Measurements from ENCODE around the gene JMJD7.

The JMJD7 gene

DNA sequence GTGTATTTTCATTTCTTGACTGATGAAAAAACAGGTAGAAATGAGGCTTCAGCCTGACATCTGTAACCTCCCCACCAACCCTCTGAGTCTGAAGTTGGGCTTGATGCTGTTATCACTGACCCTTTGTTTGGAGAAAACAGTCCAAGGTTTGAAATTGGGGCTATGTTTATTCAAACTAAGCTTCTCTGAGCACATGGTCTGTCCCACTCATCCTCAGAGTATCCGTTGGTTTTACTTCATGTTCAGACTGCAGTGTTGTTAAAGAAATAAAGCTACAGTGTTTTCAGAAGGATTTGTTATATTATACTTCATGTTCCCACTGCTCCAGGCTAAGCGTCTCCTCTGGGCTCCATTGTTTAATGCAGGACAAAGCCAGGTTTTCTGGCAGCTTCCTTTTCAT, 47.6 kb upstream of the JMJD7 start:
- peak overlapping the region; percentile 80 for H3K27ac ChIP-seq (ENCODE audit: low read depth, low read length, poor library complexity, severe bottlenecking)
- H3F3A ChIP-seq (ENCODE audit: insufficient read depth, low read length): no peaks in the 10 kb centered on the region
- H3K4me2 ChIP-seq (ENCODE audit: low read length): peak overlapping the region; percentile 6; the same call in 1 of the 2 replicates
- H3K27me3 ChIP-seq (ENCODE audit: insufficient read depth, low read length): no peaks in the 10 kb centered on the region
- H3K4me3 ChIP-seq (ENCODE audit: low read depth, low read length, poor library complexity, severe bottlenecking): no peak overlapping the region
- no peaks in the 10 kb centered on the region for H4K20me1 ChIP-seq (ENCODE audit: insufficient read depth, low read length)
- H3K9me2 ChIP-seq (ENCODE audit: low read depth, low read length): no peaks in the 10 kb centered on the region
- no peak for TF ChIP-seq EZH2 (IDR thresholded peaks at IDR 0.05; ENCODE audit: borderline replicate concordance, low read length)
- TF ChIP-seq, protein P1, sequence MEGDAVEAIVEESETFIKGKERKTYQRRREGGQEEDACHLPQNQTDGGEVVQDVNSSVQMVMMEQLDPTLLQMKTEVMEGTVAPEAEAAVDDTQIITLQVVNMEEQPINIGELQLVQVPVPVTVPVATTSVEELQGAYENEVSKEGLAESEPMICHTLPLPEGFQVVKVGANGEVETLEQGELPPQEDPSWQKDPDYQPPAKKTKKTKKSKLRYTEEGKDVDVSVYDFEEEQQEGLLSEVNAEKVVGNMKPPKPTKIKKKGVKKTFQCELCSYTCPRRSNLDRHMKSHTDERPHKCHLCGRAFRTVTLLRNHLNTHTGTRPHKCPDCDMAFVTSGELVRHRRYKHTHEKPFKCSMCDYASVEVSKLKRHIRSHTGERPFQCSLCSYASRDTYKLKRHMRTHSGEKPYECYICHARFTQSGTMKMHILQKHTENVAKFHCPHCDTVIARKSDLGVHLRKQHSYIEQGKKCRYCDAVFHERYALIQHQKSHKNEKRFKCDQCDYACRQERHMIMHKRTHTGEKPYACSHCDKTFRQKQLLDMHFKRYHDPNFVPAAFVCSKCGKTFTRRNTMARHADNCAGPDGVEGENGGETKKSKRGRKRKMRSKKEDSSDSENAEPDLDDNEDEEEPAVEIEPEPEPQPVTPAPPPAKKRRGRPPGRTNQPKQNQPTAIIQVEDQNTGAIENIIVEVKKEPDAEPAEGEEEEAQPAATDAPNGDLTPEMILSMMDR (IDR thresholded peaks at IDR 0.05; ENCODE audit: low read length): no peak
- no peak overlapping the region for H2AFZ ChIP-seq (ENCODE audit: low read length)
- peaks cover 85% of the 10 kb centered on the region for H3K4me1 ChIP-seq (ENCODE audit: insufficient read depth, low read length, severe bottlenecking)
- 0 out of 2 replicates have a peak, but pooled peaks cover 4% of the 10 kb centered on the region for H3K36me3 ChIP-seq (ENCODE audit: insufficient read depth, low read length)
- no peaks in the 10 kb centered on the region for H3K9me3 ChIP-seq (ENCODE audit: low read length)
- H3K79me2 ChIP-seq (ENCODE audit: insufficient read depth, low read length): no peaks in the 10 kb centered on the region; the same call in 1 of the 2 replicates
- peak overlapping the region; percentile 13; the same call in 1 of the 2 replicates for H3K9ac ChIP-seq (ENCODE audit: low read length)

DNA sequence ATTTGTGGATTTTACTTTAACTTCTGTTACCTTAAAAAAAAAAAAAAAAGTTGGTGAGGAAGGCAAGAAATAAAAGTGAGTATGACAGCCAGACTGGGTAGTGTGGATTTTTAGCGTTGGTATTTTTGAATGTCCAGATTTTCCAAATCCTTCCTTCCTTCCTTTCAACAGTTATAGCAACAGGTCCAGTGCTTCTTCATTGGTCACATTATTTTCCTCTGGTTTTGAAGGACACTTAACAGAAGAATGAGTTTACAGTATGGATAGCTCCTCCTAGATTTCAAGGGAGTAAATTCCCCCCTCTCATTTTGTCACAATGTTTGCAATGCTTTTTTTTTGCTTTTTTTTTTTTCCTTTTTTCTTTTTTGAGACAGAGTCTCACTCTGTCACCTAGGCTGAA, 47.2 kb upstream of the JMJD7 start:
- Histone ChIP-seq H3K4me2 (ENCODE audit: low read length) (peak overlapping the region; percentile 6; the same call in 1 of the 2 replicates), H4K20me1 (ENCODE audit: insufficient read depth, low read length) (no peaks in the 10 kb centered on the region), H3K9me3 (ENCODE audit: low read length) (no peaks in the 10 kb centered on the region), H3K9ac (ENCODE audit: low read length) (no peak overlapping the region; the same call in 1 of the 2 replicates), H3K4me1 (ENCODE audit: insufficient read depth, low read length, severe bottlenecking) (peaks cover 80% of the 10 kb centered on the region), H3K36me3 (ENCODE audit: insufficient read depth, low read length) (0 out of 2 replicates have a peak, but pooled peaks cover 4% of the 10 kb centered on the region), H3K9me2 (ENCODE audit: low read depth, low read length) (no peaks in the 10 kb centered on the region), H3F3A (ENCODE audit: insufficient read depth, low read length) (no peaks in the 10 kb centered on the region), H3K27me3 (ENCODE audit: insufficient read depth, low read length) (no peaks in the 10 kb centered on the region), H2AFZ (ENCODE audit: low read length) (no peak overlapping the region), H3K79me2 (ENCODE audit: insufficient read depth, low read length) (no peaks in the 10 kb centered on the region), H3K4me3 (ENCODE audit: low read depth, low read length, poor library complexity, severe bottlenecking) (no peak overlapping the region), H3K27ac (ENCODE audit: low read depth, low read length, poor library complexity, severe bottlenecking) (peak overlapping the region; percentile 80)
- TF ChIP-seq, protein P1 (IDR thresholded peaks at IDR 0.05; ENCODE audit: low read length): no peak
- no peak for TF ChIP-seq EZH2 (IDR thresholded peaks at IDR 0.05; ENCODE audit: borderline replicate concordance, low read length)

DNA sequence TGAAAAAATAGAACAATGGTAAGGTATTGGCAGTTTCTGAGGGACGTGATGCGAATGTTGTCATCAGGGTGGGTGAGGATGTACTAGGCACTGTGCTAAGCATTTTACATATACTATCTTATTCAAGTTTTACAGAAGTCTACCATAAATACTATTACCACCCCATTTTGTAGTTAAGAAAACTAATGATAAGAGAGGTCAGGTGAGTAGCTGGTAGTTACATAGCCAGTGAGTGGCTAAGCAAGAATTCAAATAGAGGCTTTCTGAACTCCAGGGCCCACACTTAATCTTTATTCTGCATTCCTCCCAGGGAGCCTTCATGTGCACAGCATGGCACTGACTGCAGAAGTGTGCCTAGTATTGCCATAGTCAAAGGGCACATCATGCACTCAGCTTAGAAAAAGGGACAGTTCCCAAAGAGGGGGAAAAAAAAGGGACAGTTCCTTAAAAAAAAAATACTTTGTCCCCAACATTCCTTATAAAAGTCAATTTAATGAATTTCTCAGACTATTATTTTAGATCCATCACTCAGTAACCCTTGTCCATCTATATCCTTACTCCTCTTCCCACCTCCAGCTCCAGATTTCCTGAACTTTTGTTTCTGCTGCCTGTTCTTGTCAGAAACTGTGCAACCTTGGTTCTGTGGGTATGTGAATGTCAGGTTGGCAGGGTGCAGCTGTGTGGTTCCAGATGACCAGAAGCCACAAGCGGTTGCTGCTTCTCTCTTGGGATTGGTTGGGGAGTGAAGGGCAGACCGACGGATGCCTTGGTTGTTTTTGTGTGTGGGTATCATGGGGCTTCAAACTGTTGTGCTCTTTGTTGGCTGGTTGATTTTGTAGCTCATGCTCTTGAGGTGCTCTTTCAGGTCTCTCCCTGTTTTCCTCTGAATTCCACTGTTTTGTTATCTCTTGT, 45.3 kb upstream of the JMJD7 start:
- H3K27ac ChIP-seq (ENCODE audit: low read depth, low read length, poor library complexity, severe bottlenecking): peak overlapping the region; percentile 88

More for the DNA sequence above, 45.3 kb upstream of the JMJD7 start:
- Histone ChIP-seq H3K36me3 (ENCODE audit: insufficient read depth, low read length) (0 out of 2 replicates have a peak, but pooled peaks cover 4% of the 10 kb centered on the region), H3K9me2 (ENCODE audit: low read depth, low read length) (no peaks in the 10 kb centered on the region), H3K4me2 (ENCODE audit: low read length) (peak overlapping the region; percentile 51), H3K4me3 (ENCODE audit: low read depth, low read length, poor library complexity, severe bottlenecking) (peak overlapping the region; percentile 14), H3K4me1 (ENCODE audit: insufficient read depth, low read length, severe bottlenecking) (peaks cover 61% of the 10 kb centered on the region), H3K79me2 (ENCODE audit: insufficient read depth, low read length) (no peaks in the 10 kb centered on the region), H3F3A (ENCODE audit: insufficient read depth, low read length) (no peaks in the 10 kb centered on the region), H2AFZ (ENCODE audit: low read length) (no peak overlapping the region), H3K27me3 (ENCODE audit: insufficient read depth, low read length) (no peaks in the 10 kb centered on the region), H3K9ac (ENCODE audit: low read length) (peak overlapping the region; percentile 32; the same call in 1 of the 2 replicates), H3K9me3 (ENCODE audit: low read length) (no peaks in the 10 kb centered on the region), H4K20me1 (ENCODE audit: insufficient read depth, low read length) (no peaks in the 10 kb centered on the region)
- TF ChIP-seq, protein P1 (IDR thresholded peaks at IDR 0.05; ENCODE audit: low read length): no peak
- no peak for TF ChIP-seq EZH2 (IDR thresholded peaks at IDR 0.05; ENCODE audit: borderline replicate concordance, low read length)
